GM19238 (cell line): ENCODE measurements around the gene PYGM.

Experiments
- DNase-seq: peaks from one replicate; pipeline ENCODE4 v3.0.0; 2011; ENCODE audit warnings: low spot score; ENCODE audit not compliant: insufficient read length

The PYGM gene

GRCh38 chr11:64768300-64768694 is 8.5 kb upstream of the PYGM start:
- no peak for DNase-seq

- DNase-seq: no peak
These were observed 7.8 kb upstream of the PYGM start for GRCh38 chr11:64767344-64768299.

GRCh38 chr11:64766881-64767280 is 7.1 kb upstream of the PYGM start:
- no peak for DNase-seq

- no peak for DNase-seq
These were observed 6.3 kb upstream of the PYGM start for GRCh38 chr11:64765851-64766665.

- no peak for DNase-seq
These were observed 5.6 kb upstream of the PYGM start for GRCh38 chr11:64765291-64765850.

- no peak for DNase-seq
These were observed 5.0 kb upstream of the PYGM start for GRCh38 chr11:64764753-64765152.

GRCh38 chr11:64764040-64764611 is 4.4 kb upstream of the PYGM start:
- DNase-seq: no peak

- no peak for DNase-seq
These were observed 3.8 kb upstream of the PYGM start for GRCh38 chr11:64763526-64764039.

- DNase-seq: no peak
These were observed 3.1 kb upstream of the PYGM start for GRCh38 chr11:64762674-64763525.

- DNase-seq: no peak
These were observed 2.5 kb upstream of the PYGM start for GRCh38 chr11:64762277-64762673.

GRCh38 chr11:64760759-64761420 is 1.1 kb upstream of the PYGM start:
- DNase-seq: no peak

- DNase-seq: no peak
These were observed 548 bp downstream of the PYGM start for GRCh38 chr11:64759131-64759721.

- DNase-seq: no peak
These were observed 1.3 kb downstream of the PYGM start for GRCh38 chr11:64758330-64759079.

- no peak for DNase-seq
These were observed 2.0 kb downstream of the PYGM start for GRCh38 chr11:64757549-64758329.

- DNase-seq: no peak
These were observed 4.0 kb downstream of the PYGM start for GRCh38 chr11:64755681-64756361.

- no peak for DNase-seq
These were observed 4.7 kb downstream of the PYGM start for GRCh38 chr11:64754919-64755662.
